IMR-90 (cell line): ENCODE data around the gene TSHZ1. TPM values are rescaled to one million over a fixed set of nuclear protein-coding genes. Genes with fewer than 3 reads are reported as not detected.

Experiments used
- ATAC-seq: fragments of 200-7000 bp; cut with Tn5 transposase; 2 replicates; pipeline ENCODE4 v1.9.1; 2020; ENCODE audit warnings: low read depth, mild to moderate bottlenecking, moderate library complexity
- BruUV-seq: library from RNA; stranded (reverse); fragments of 400-500 nt; replicated peaks from 2 replicates; lab custom pipeline; 2021; lab: Mats Ljungman, UMichigan
- CTCF ChIA-PET: fragments of 300-600 bp; formaldehyde crosslinking; extraction: SDS; loops from one replicate; lab custom pipeline; 2021; ENCODE audit warnings: antibody characterized with exemption; lab: Yijun Ruan, JAX
- POLR2A ChIA-PET: fragments of 300-600 bp; sonication (Branson Sonifier 250); formaldehyde crosslinking; loops from one replicate; lab custom pipeline; 2022; ENCODE audit warnings: antibody characterized with exemption; ENCODE audit not compliant: unreplicated experiment; lab: Charles Lee
- DNase-seq: peaks from one replicate; pipeline ENCODE4 v3.0.0; 2013
- H2AFZ ChIP-seq: replicated peaks from 2 replicates; pipeline ENCODE3; 2013; ENCODE audit warnings: low read length, mild to moderate bottlenecking; ENCODE audit not compliant: poor library complexity
- H2AK5ac ChIP-seq: 2 replicates; pipeline ENCODE4 v1.6.1; 2013; ENCODE audit warnings: low read depth, low read length, inconsistent platforms
- H2AK9ac ChIP-seq: replicated peaks from 2 replicates; pipeline ENCODE3; 2013; ENCODE audit warnings: mild to moderate bottlenecking, low read depth, low read length, moderate library complexity; ENCODE audit not compliant: poor library complexity
- H2BK120ac ChIP-seq: 2 replicates; pipeline ENCODE4 v1.6.1; 2013; ENCODE audit warnings: low read depth, low read length, inconsistent platforms
- H2BK15ac ChIP-seq: 3 replicates; pipeline ENCODE4 v1.6.1; 2013; ENCODE audit warnings: low read depth, low read length, inconsistent platforms
- H2BK20ac ChIP-seq: 2 replicates; pipeline ENCODE4 v1.6.1; 2013; ENCODE audit warnings: low read depth, mild to moderate bottlenecking, inconsistent platforms, low read length, moderate library complexity
- H2BK5ac ChIP-seq: 2 replicates; pipeline ENCODE4 v1.6.1; 2013; ENCODE audit warnings: mild to moderate bottlenecking, low read depth, low read length, inconsistent platforms; ENCODE audit not compliant: poor library complexity, severe bottlenecking
- H3K14ac ChIP-seq: replicated peaks from 2 replicates; pipeline ENCODE4 v1.6.1; 2013; ENCODE audit warnings: low read depth, low read length, inconsistent platforms
- H3K18ac ChIP-seq: 2 replicates; pipeline ENCODE4 v1.6.1; 2013; ENCODE audit warnings: low read depth, low read length, control low read depth
- H3K23ac ChIP-seq: 2 replicates; pipeline ENCODE4 v1.6.1; 2013; ENCODE audit warnings: low read depth, low read length, inconsistent platforms
- H3K27ac ChIP-seq: 2 replicates; pipeline ENCODE4 v1.5.1; 2013; ENCODE audit warnings: mild to moderate bottlenecking, control low read depth, low read length; ENCODE audit not compliant: insufficient read depth
- H3K27me3 ChIP-seq: 2 replicates; pipeline ENCODE4 v1.6.1; 2013; ENCODE audit warnings: low read length; ENCODE audit not compliant: control insufficient read depth, insufficient read depth
- H3K36me3 ChIP-seq: 2 replicates; pipeline ENCODE4 v1.6.1; 2013; ENCODE audit warnings: low read length, mixed read lengths; ENCODE audit not compliant: control insufficient read depth, insufficient read depth
- H3K4ac ChIP-seq: 2 replicates; pipeline ENCODE4 v1.6.1; 2013; ENCODE audit warnings: low read depth, low read length, inconsistent platforms
- H3K4me1 ChIP-seq: 2 replicates; pipeline ENCODE4 v1.6.1; 2013; ENCODE audit warnings: low read length, mixed read lengths; ENCODE audit not compliant: control insufficient read depth, insufficient read depth
- H3K4me2 ChIP-seq: 2 replicates; pipeline ENCODE4 v1.6.1; 2013; ENCODE audit warnings: low read depth, mild to moderate bottlenecking, control low read depth, low read length, moderate library complexity
- H3K4me3 ChIP-seq: 2 replicates; pipeline ENCODE4 v1.5.1; 2013; ENCODE audit warnings: low read depth, mild to moderate bottlenecking, control low read depth, low read length, moderate library complexity; ENCODE audit not compliant: insufficient read depth
- H3K56ac ChIP-seq: 2 replicates; pipeline ENCODE4 v1.6.1; 2013; ENCODE audit warnings: low read length, inconsistent platforms; ENCODE audit not compliant: insufficient read depth; ENCODE audit errors: extremely low read depth
- H3K79me1 ChIP-seq, 2 experiments: 2 replicates each; pipeline ENCODE4 v1.6.1; 2013; ENCODE audit warnings: low read length in 2 of 2, inconsistent platforms in 1 of 2, low read depth in 1 of 2
- H3K9ac ChIP-seq: 2 replicates; pipeline ENCODE4 v1.6.1; 2013; ENCODE audit warnings: low read depth, low read length, control low read depth
- H3K9me1 ChIP-seq: 2 replicates; pipeline ENCODE4 v1.6.1; 2013; ENCODE audit warnings: low read length, inconsistent platforms; ENCODE audit not compliant: insufficient read depth
- H3K9me3 ChIP-seq: 2 replicates; pipeline ENCODE4 v1.6.1; 2013; ENCODE audit warnings: low read length; ENCODE audit not compliant: control insufficient read depth, insufficient read depth
- H4K20me1 ChIP-seq: 2 replicates; pipeline ENCODE4 v1.6.1; 2013; ENCODE audit warnings: low read length, inconsistent platforms; ENCODE audit not compliant: insufficient read depth
- H4K5ac ChIP-seq: 2 replicates; pipeline ENCODE4 v1.6.1; 2013; ENCODE audit warnings: mild to moderate bottlenecking, low read depth, low read length, control low read depth
- H4K8ac ChIP-seq, 2 experiments: 2 replicates each; pipeline ENCODE4 v1.6.1; 2013; ENCODE audit warnings: low read depth in 2 of 2, low read length in 2 of 2, control low read depth in 1 of 2, inconsistent platforms in 1 of 2
- H4K91ac ChIP-seq: 2 replicates; pipeline ENCODE4 v1.6.1; 2013; ENCODE audit warnings: low read depth, low read length, inconsistent platforms; ENCODE audit not compliant: insufficient read depth
- CEBPB ChIP-seq: IDR thresholded peaks from 2 replicates; pipeline ENCODE4 v1.6.1; 2012; ENCODE audit warnings: low read depth, low read length, improper control_type of control experiment
- ELK1 ChIP-seq: fragments of 150-350 bp; IDR thresholded peaks from 2 replicates; pipeline ENCODE4 v1.6.1; 2016; ENCODE audit warnings: low read depth, mild to moderate bottlenecking, low read length, moderate library complexity, borderline replicate concordance
- MXI1 ChIP-seq: IDR thresholded peaks from 2 replicates; pipeline ENCODE4 v1.6.1; 2012; ENCODE audit warnings: low read depth, mild to moderate bottlenecking, low read length, moderate library complexity, borderline replicate concordance
- RAD21 ChIP-seq: IDR thresholded peaks from 2 replicates; pipeline ENCODE4 v1.6.1; 2012; ENCODE audit warnings: low read length, improper control_type of control experiment
- RCOR1 ChIP-seq: IDR thresholded peaks from 2 replicates; pipeline ENCODE4 v1.6.1; 2012; ENCODE audit warnings: mild to moderate bottlenecking, low read length, improper control_type of control experiment; ENCODE audit not compliant: insufficient replicate concordance
- RFX5 ChIP-seq: IDR thresholded peaks from 2 replicates; pipeline ENCODE4 v1.8.0; 2012; ENCODE audit warnings: low read depth, mild to moderate bottlenecking, low read length, moderate library complexity
- SMC3 ChIP-seq: fragments of 150-350 bp; IDR thresholded peaks from 2 replicates; pipeline ENCODE4 v1.6.1; 2016; ENCODE audit warnings: low read depth, mild to moderate bottlenecking, antibody characterized with exemption, low read length, moderate library complexity
- USF2 ChIP-seq: fragments of 150-350 bp; IDR thresholded peaks from 2 replicates; pipeline ENCODE4 v1.6.1; 2017; ENCODE audit warnings: mild to moderate bottlenecking, antibody characterized with exemption, low read length, low read depth
- WGBS, 2 experiments: methylation state at CpG; one replicate each; pipeline versions ENCODE4 v1.1.5 to v1.1.7; 2013; ENCODE audit warnings: missing lambda C conversion rate in 2 of 2; ENCODE audit not compliant: insufficient read length in 1 of 2; ENCODE audit errors: extremely low coverage in 2 of 2; 5-methylcytosine and 5-hydroxymethylcytosine counted together
- dilution Hi-C: fragments of 300-500 bp; cut with HindIII; formaldehyde crosslinking; loops from one replicate; pipeline ENCODE4 v1.14.3; 2018; ENCODE audit warnings: low sequenced_read_pairs; ENCODE audit not compliant: unreplicated experiment
- in situ Hi-C: fragments of 300-500 bp; cut with MboI; formaldehyde crosslinking; loops from 3 replicates; pipeline ENCODE4 v1.14.3; 2019; ENCODE audit warnings: low sequenced_read_pairs, inconsistent platforms, mixed read lengths
- intact Hi-C: fragments of 100-400 bp; cut with micrococcal nuclease; formaldehyde crosslinking; loops from 2 replicates; pipeline ENCODE4 v1.10.0; 2022
- polyA plus RNA-seq, 3 experiments: library from polyadenylated mRNA; depleted of rRNA; stranded (reverse); fragments of >200 nt; gene quantifications; 2 replicates each; pipeline ENCODE4 v1.2.3, GENCODE V29; 2012; ENCODE audit warnings: low replicate concordance in 1 of 3
- total RNA-seq: library from RNA; depleted of rRNA; stranded (reverse); fragments of >200 nt; gene quantifications from 2 replicates; pipeline ENCODE4 v1.2.3, GENCODE V29; 2012

Gene TSHZ1
- total and polyA plus RNA-seq, 2 of the 4 experiments (the other 2 are of a cell fraction) = 7.1 to 10.0 TPM

GRCh38 chr18:75162467-75162866, 48.1 kb upstream of the TSHZ1 start:
- Histone ChIP-seq H2BK5ac (no peak overlapping the region), H3K4me1 (peaks cover 1% of the 10 kb centered on the region; the same call in 1 of the 2 replicates), H3K27me3 (peaks cover 21% of the 10 kb centered on the region), H2BK120ac (no peak overlapping the region), H3K9me1 (peaks cover 2% of the 10 kb centered on the region; the same call in 1 of the 2 replicates), H3K23ac (no peak overlapping the region), H4K20me1 (no peaks in the 10 kb centered on the region), H4K8ac (no peak overlapping the region), H4K91ac (no peak overlapping the region), H3K36me3 (no peaks in the 10 kb centered on the region), H3K4me2 (no peak overlapping the region), H2AFZ (no peak overlapping the region), H3K4ac (no peak overlapping the region), H3K79me1 (no peaks in the 10 kb centered on the region), H3K18ac (no peak overlapping the region), H2BK15ac (no peak overlapping the region), H3K9me3 (peaks cover 8% of the 10 kb centered on the region; the same call in 1 of the 2 replicates), H4K5ac (no peak overlapping the region), H3K9ac (no peak overlapping the region), H2BK20ac (no peak overlapping the region), H3K56ac (no peak overlapping the region), H2AK5ac (no peak overlapping the region), H3K4me3 (no peak overlapping the region), H3K27ac (no peak overlapping the region), H3K14ac (no peak overlapping the region), H2AK9ac (no peak overlapping the region)
- TF ChIP-seq MXI1 = no peak
- TF ChIP-seq RCOR1 = no peak
- TF ChIP-seq SMC3 = no peak
- no peak for TF ChIP-seq CEBPB
- no peak for TF ChIP-seq RAD21
- TF ChIP-seq USF2 = no peak
- no peak for TF ChIP-seq ELK1
- no peak for TF ChIP-seq RFX5
- intact Hi-C loops (no loop called here), in situ Hi-C loops (no loop called here), dilution Hi-C loops (no loop called here)
- ATAC-seq (peak; percentile 88), DNase-seq (peak; percentile 71)
- ChIA-PET POLR2A (no interaction called here), CTCF (no interaction called here)
- no CpG with 5 or more reads among the region's 3 CpGs for WGBS, 2 experiments
- BruUV-seq = no TSS peak
